HEK293 (cell line): ENCODE results near the gene TSHZ2.

Source experiments
- BCL11A ChIP-seq: fragments of 450-650 bp; formaldehyde crosslinking; IDR thresholded peaks from 2 replicates; pipeline ENCODE4 v1.5.1; 2016; ENCODE audit warnings: low read depth, missing biosample characterization, missing genetic modification characterization
- CTCF ChIP-seq: fragments of 450-650 bp; formaldehyde crosslinking; IDR thresholded peaks from 2 replicates; pipeline ENCODE4 v1.5.1; 2016; ENCODE audit warnings: missing biosample characterization, missing genetic modification characterization
- GLI4 ChIP-seq: fragments of 450-650 bp; formaldehyde crosslinking; IDR thresholded peaks from 2 replicates; pipeline ENCODE4 v1.5.1; 2016; ENCODE audit warnings: missing biosample characterization, missing genetic modification characterization
- SP2 ChIP-seq: fragments of 450-650 bp; formaldehyde crosslinking; IDR thresholded peaks from 2 replicates; pipeline ENCODE4 v1.5.1; 2016; ENCODE audit warnings: missing biosample characterization, missing genetic modification characterization
- YY1 ChIP-seq: fragments of 450-650 bp; formaldehyde crosslinking; IDR thresholded peaks from 2 replicates; pipeline ENCODE4 v1.5.1; 2018; ENCODE audit warnings: missing biosample characterization, missing genetic modification characterization
- ZBTB7A ChIP-seq: fragments of 450-650 bp; formaldehyde crosslinking; IDR thresholded peaks from 2 replicates; pipeline ENCODE4 v1.5.1; 2016; ENCODE audit warnings: low read depth, missing biosample characterization, missing genetic modification characterization
- ZNF133 ChIP-seq: fragments of 450-650 bp; formaldehyde crosslinking; IDR thresholded peaks from 2 replicates; pipeline ENCODE4 v1.5.1; 2016; ENCODE audit warnings: missing biosample characterization, missing genetic modification characterization
- ZNF274 ChIP-seq, 2 experiments: fragments of 200-500 bp in 1 of 2; fragments of 450-650 bp in 1 of 2; sonication (Bioruptor generic) in 1 of 2; formaldehyde crosslinking in 1 of 2; IDR thresholded peaks; 2 replicates each; pipeline versions ENCODE4 v1.5.1 to v1.6.1; 2014 to 2016; ENCODE audit warnings: borderline replicate concordance in 1 of 2, inconsistent platforms in 1 of 2, low read length in 1 of 2, missing biosample characterization in 1 of 2, missing genetic modification characterization in 1 of 2
- ZNF311 ChIP-seq: fragments of 450-650 bp; formaldehyde crosslinking; IDR thresholded peaks from 2 replicates; pipeline ENCODE4 v1.5.1; 2017; ENCODE audit warnings: missing biosample characterization, missing genetic modification characterization, borderline replicate concordance
- TF ChIP-seq, protein P1 (sequence below): fragments of 450-650 bp; formaldehyde crosslinking; IDR thresholded peaks from 2 replicates; pipeline ENCODE4 v1.5.1; 2016; ENCODE audit warnings: missing biosample characterization, missing genetic modification characterization

DNA sequence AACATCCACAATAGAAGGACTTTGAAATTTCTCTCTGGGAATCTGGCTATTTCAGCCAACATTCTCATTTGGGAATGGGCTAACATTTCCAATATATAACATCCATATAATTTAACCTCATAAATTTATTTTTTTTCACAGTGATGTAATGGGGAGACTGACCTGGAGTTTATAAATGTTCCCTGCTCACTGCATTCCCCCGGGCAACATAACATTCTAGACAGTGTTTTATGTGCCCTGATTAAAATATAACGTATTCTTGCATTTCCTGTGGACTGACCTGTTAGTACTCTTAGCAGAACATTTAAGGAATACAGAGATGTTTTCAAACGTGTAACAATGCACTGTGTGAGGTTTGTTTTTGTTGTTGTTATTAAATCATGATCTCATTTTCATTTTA lies 20.9 kb downstream of the TSHZ2 start:
- TF ChIP-seq CTCF (tag by site-specific recombination): no peak
- no peak for TF ChIP-seq ZNF133
- TF ChIP-seq YY1 (tag by site-specific recombination): no peak
- TF ChIP-seq BCL11A: no peak
- TF ChIP-seq, protein P1, sequence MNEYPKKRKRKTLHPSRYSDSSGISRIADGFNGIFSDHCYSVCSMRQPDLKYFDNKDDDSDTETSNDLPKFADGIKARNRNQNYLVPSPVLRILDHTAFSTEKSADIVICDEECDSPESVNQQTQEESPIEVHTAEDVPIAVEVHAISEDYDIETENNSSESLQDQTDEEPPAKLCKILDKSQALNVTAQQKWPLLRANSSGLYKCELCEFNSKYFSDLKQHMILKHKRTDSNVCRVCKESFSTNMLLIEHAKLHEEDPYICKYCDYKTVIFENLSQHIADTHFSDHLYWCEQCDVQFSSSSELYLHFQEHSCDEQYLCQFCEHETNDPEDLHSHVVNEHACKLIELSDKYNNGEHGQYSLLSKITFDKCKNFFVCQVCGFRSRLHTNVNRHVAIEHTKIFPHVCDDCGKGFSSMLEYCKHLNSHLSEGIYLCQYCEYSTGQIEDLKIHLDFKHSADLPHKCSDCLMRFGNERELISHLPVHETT (tag by site-specific recombination): no peak
- no peak for TF ChIP-seq ZBTB7A (tag by site-specific recombination)
- no peak for TF ChIP-seq GLI4
- no peak for TF ChIP-seq SP2
- TF ChIP-seq ZNF274 (IDR thresholded peaks at IDR 0.05; ENCODE audit: low read length): no peak
- no peak for TF ChIP-seq ZNF274 (tag by site-specific recombination; IDR thresholded peaks at IDR 0.05; ENCODE audit: borderline replicate concordance)
- no peak for TF ChIP-seq ZNF311 (tag by site-specific recombination)
